Measurements from ENCODE around the gene LOX.

Gene LOX, protein sequence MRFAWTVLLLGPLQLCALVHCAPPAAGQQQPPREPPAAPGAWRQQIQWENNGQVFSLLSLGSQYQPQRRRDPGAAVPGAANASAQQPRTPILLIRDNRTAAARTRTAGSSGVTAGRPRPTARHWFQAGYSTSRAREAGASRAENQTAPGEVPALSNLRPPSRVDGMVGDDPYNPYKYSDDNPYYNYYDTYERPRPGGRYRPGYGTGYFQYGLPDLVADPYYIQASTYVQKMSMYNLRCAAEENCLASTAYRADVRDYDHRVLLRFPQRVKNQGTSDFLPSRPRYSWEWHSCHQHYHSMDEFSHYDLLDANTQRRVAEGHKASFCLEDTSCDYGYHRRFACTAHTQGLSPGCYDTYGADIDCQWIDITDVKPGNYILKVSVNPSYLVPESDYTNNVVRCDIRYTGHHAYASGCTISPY

DNA sequence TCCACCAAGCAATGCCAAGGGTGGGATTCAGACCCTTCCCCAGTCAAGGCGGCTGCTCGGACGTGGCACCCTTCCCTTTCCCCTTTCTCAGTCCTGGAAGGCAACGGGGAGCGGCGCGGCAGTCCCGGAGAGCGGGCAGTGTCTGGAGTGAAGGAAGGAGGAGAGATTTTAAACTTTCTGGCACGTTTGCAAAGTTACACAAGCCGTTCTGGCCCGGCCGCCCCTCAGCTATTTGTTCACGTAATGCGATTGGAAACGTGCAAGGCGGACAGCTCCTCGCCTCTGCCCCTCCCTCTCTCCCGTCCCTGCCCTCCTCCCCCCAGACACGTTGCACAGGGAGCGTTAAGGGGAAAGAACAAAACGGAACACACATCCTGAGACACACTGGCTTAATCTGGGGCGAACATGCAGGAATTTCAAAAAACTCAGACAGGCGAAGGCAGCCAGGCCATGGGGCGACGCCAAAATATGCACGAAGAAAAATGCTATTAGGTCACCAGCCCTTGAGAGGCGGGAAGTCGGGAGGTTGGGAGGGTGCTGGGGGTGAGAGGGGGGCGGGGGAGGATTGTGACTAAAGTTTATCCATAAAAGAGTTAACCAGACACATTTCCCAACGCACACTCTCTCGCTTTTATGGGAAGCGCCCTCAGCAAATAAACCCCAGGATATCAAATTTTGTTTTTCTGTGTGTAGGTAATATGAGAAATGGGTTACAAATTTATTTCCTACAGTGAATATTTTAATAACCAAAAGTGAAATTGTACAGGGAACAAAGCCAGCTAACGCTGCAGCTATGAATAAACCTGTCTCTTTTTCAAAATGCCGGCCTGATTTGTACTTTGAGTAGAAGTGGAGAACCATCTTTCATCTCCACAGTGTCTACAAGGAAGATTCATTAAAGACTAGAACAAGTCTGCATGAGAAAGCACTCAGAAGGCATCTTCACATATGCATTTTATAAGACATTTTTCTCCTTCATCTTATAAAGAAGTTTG, at the start of gene LOX:
TSS of gene LOX (minus strand) at position 144 of the 995 bp plus-strand sequence. CDS start 274 bp downstream, outside the sequence.
- peak; percentile 98 to 99 for DNase-seq (ENCODE audit: low read depth in 2 of 2)

DNA sequence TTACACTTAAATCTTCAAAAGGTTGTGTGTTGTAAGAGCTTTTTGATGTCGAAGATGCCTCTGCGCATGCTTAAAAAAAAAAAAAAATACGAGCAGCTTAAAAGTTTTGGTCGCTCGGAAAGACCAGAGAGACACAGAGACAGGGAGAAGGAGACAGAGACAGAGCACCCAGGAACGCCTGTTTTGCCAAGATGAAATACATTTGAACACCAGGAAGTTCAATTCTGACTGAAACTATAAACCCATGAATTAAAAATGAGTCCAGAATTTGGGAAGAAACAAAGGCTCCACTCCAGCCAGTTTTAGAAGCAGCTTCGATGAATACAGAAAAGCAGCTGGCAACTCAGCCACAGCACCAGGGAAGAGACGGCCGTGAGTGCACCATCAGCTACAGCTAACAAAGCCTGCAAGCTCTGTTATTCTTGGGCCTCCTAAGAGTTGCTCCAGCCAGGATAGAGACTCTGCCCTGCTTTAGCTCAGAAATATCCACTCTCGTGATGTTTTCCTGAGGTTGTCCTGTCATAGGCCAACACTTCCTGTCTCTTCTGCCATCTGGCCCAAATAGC, 48.8 kb upstream of the LOX start:
- DNase-seq (ENCODE audit: low read depth in 2 of 2) = no peak

DNA sequence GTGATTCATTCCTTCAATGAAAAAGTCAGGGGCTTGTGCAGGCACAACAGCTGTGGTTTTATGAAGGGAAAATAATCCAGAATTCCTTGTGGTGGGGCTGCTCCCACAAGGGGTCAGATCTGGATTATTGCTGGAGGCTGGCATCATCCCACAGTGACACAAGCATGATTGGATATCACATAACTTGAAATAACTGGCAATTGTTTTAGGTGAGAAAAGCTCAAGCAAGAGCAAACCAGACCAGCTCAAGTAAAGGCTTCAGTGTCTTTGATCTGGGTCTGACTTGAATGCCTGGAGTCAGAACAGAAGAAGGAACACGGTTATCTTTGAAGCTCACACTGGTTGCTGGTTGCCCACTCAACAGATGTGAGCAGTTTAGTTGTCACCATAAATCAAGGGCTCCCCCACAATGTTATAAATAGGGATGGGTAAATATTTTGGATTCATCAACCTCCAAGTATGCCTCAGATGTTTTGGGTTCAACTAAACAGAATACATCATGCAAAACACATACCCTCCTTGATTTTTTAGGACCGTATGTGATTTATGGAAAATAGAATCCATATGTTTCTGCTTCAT, 48.2 kb upstream of the LOX start:
- DNase-seq (ENCODE audit: low read depth in 2 of 2) = peak; percentile 72 to 74

DNA sequence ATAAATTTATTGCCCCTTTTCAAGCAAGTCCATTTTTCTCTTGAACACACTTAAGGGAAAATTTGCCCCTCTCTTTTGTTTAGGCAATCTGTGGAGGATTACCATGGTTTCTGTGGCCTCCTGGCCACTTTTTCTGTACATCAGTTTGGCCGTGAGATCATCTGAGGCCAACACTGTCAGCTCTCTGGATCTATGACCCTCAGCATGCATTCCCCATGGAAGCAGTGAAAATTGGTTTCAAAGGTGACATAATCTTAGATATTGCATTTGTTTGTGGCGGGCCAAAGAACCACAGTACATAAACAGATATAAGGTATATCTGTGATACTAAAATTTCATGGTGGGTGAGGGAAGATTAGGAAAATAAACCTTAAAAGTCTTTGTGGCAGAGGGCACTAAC, 46.7 kb upstream of the LOX start:
- no peak for DNase-seq (ENCODE audit: low read depth in 2 of 2)

DNA sequence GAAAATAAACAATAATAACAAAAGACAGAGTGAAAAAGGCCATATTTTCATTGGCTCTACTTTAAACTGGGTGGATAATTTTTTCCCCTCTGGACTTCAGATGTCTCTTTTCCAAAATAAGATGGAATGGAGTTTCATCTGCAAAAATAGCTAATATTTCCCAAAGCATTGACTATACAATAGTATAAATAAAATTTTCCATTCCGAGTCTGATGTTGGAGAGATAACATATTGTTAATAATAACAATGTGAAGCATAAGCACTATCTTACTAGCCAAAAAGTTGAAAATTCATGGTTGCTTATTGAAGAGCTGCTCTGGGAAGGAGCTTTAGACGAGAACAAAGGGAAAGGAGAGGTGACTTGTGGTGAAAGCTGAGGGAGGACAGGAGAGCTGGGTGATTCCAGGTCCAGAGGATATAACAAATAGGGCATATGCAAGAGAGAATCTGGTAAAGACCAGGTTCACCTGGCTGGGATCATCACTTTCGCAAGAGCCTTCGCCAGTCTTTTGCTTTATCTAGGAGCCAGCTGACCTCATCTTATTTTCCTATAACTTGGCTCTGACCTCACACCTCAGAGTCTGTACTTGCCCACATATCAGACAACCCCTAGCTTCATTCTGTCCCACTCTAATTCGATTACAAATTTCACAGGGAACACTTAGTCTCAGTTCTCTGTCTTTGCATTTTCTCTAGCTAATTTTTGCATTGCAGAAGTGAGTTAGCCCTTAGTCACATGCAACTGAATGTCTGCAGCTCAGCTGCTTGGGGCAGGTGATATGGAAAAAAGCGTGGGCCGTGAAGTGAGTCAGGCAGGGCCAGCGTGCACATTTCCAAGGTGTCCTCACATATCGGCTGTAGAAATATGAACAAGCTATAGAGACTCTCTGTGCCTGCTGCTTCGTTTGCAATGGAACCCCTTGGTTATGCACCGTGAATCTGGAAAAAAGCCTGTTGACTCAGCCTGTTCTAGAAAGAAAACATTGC, 43.7 kb upstream of the LOX start:
- DNase-seq (ENCODE audit: low read depth in 2 of 2) = no peak

DNA sequence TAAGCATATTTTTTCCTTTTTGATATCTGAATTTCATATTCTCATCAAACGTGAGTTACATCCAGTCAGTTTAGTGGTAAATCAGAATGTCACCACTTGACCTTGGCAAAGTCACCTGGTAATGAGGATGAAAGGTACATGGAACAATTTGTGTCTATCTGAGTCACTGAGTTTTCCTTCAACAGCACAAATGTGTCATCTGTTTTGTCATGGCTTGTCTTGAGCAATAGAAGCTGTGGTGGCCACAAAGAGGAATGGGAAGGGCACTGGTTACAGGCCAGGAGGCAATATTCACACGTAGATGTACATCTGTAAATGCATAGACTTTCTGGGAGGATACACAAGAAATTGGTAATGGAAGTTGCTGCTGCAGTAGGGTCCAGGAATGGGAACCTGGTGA, 42.9 kb upstream of the LOX start:
- no peak for DNase-seq (ENCODE audit: low read depth in 2 of 2)

DNA sequence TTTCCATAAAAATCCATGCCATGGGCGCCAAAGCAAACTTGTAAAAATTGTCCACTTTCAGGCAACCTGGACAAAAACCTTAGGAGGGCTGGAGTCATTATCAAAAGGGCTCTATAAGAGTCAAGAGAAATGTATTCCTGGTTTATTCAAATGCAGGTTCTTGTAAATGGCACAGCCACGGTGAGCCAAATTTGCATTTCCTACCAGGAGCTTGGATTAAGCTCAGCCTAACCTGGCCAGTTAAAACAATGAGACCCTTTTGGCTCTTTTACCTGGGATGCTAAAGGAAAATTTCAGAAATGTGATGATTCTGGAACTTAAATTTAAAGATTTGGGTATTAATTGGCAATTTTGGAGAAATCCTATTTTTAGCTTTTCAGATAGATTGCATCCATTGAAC, 42.4 kb upstream of the LOX start:
- DNase-seq (ENCODE audit: low read depth in 2 of 2) = no peak

DNA sequence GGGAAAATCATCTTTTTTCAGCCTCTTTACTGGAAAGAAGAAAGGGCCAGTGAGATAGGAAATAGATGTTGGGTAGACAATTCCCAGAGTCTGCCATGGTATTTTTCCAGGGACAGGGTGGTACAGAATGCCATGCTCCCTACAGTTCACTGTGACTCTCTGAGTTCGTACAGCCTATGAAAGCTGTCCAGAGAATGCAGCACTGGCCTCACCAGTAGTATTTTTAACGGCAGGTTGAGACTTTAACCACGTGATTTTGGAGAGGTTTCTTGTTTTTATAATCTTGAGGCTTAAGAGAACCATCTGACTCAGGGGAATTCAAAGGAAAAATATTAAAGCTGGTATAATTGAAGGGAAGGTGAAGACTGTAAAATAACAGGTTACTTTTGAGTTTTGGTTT, 41.1 kb upstream of the LOX start:
- no peak for DNase-seq (ENCODE audit: low read depth in 2 of 2)

DNA sequence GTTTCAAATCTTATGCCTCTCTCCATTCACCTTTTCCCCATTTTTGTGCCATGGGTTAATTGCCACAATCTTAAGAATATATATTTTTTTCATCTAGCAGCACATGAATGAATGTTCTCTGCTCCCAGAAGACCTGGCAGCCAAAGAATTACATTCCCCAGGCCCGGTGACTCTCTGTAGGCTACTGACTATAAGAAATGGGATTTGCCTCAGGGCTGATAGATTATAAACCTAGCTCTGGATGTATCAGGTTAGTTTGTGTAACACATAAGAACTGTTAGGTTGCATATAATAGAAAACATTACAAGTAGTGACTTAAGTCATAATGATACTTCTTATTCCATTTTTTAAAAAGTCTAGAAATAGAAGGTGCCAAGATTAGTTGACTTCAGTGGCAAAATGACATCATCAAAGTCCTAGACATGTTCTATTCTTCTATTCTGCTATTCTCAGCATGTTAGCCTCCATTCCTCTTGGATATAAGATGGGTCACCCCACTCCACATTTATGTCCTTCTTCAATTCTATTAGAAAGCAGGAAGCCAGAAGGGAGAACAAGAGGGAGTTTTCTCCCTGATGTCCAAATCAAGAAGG, 40.4 kb upstream of the LOX start:
- DNase-seq (ENCODE audit: low read depth in 2 of 2) = no peak

DNA sequence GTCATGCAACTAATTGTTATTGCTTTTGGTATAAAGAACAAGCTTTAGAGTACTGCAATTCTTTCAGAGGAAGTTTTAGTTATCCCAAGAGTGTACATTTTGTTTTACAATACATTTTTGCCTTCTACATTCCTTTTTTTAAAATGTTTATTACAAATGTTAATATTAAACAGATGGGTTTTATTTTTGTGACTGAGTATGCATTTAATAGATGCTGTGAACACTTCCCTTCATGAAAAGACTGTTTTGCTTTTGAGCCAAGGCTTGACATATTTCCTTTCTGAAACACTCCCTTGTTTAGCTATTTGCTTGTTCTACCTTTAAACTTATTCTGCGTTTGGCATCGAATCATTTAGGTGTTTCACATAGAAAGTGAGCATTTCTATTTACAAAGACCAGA, 36.4 kb upstream of the LOX start:
- DNase-seq (ENCODE audit: low read depth in 2 of 2) = no peak

DNA sequence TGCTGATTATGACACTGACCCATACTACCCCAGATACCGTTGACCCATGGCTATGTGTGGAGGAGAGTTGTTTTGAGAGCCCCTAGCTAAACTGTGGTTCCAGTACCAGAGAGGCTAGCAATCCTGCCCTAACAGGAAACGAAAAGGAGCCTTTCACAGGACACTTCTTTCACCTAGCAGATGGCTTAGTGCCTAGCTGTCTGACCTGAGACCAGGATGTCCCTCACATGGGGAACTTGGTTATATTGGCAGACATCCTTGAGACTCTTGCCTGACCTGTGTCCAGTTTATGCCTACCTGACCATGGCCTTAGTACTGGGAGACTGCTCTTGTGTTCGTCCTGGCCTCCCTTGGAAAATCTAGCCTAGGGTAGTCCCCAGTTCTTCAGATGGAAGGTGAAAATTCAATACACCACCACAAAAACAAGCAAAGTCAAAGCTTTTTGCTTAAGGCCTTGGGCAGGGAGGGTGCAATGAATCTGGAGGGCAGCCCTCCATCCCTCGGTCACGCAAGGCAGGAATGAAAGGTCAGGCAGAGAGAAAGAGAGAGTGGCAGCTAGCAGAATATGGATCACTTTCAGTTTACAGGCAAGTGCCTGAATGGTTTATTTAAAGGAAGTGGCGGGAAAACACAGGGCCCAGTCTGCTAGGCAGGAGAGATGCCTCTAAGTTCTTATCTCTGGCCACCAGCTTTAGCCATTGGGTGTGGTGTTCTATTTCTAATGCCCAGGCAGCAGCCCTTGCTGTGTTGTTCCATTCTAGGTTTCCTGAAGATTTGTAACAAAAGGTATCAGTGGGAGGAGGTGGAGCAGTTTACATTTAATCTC, 34.9 kb upstream of the LOX start:
- no peak for DNase-seq (ENCODE audit: low read depth in 2 of 2)

DNA sequence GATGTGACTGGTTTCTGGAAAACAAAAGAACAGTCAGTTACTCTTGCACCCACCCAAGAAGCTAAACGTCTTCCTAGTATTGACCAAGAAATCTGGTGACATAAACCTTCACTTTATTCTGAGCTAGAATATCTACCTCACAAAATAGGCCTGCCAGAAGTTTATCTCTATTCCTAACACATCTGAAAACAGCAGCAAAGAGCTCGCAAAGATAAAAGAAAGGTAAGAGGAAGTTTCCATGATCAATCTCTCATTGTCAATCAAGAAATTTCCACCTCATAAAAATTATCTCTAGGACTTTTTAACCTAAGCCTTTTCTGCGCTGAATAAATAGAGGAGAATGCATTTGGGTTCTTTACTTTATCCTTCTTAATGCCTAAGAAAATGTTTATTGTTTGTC, 34.0 kb upstream of the LOX start:
- no peak for DNase-seq (ENCODE audit: low read depth in 2 of 2)

DNA sequence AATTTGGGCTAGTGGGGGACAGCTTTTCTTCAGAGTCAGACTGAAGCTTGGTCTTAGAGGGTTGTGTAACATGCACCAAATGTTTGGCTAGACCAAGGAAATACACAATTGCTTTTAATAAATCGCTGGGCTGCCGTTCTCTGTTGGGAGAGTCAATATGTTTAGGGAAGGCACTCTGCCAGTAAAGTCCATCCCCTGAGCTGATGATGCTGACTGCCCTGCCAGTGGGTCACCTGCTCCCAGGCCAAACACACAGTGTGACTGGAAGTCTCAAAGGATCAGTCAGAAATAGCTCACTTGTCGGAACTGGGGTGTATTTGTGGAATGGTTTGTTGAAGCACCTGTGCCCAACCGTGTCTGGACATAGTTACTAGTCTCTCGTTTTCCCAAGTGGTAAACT, 33.4 kb upstream of the LOX start:
- no peak for DNase-seq (ENCODE audit: low read depth in 2 of 2)

DNA sequence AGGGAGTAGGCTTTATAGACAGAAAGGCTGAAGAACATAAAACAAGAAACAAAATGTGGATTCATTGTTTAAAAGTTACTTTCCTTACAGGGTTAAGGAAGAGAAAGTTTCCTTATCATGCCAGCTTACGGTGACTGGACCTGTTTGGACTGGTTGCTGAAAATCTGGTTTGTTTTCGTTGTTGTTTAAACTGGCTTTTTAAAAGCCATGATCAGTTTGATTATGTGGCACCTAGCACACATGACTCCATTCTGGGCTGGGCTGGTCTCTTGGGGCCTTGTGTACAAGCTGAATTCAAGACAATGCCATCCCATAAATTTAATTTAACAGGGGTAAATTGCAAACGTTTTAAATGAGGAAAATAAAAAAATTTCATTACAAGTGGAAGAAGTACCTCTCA, 32.9 kb upstream of the LOX start:
- DNase-seq (ENCODE audit: low read depth in 2 of 2) = no peak

DNA sequence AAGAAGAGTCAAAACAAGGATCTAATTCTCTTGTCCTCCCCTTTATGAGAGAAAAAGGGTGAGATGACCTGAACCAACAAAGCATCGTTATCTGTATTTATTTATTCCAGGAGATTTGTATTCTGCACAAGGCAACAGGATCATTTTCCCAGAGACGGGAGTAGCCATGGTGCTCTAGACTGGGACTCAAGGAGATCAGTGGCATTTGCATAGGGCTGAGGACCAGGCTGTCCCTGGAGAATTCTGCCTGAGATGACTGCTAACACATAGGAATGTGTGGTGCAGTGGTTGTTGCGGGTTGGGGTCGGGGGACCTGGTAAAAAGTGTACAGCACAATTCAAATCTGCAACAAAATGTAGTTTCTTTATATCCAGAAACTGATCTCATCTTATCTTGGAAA, 29.0 kb upstream of the LOX start:
- no peak for DNase-seq (ENCODE audit: low read depth in 2 of 2)

DNA sequence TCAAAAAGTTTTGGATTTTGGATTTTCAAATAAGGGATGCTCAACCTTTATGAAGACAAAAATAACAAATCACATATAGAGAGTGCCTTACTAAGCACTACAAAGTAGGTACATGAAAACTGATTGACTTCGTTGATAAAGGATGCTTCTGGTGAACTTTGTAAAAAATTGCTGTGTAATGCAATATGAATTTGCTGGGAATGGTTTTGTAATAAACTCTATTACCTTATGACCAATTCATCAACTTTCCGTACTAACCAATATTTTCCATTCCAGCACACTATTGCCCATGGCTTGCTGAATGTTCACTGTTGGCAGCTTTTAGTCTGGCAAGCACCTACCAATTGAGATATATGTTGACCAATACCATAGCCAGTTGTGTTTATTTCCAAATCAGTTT, 27.9 kb upstream of the LOX start:
- no peak for DNase-seq (ENCODE audit: low read depth in 2 of 2)

DNA sequence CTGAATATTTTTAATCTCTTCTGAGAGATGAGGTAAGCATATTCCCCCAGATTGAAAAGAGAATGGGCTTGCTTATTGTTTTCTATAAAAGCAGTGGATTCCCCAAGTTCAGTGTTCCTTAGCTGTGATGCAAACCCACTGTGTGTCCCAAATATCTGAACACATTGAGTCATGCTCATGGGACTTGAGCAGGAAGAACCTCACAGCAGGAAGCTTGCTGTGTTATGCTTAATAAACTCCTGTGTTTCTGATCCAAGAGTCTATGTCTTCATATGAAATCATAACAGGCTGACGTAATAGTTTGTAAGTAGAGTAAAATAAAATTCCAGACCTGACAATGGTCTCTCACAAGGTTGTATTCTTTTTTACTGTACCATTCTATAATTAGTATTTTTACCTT, 24.8 kb upstream of the LOX start:
- peak in 1 of 2 experiments; percentile 45 for DNase-seq (ENCODE audit: low read depth in 2 of 2)

DNA sequence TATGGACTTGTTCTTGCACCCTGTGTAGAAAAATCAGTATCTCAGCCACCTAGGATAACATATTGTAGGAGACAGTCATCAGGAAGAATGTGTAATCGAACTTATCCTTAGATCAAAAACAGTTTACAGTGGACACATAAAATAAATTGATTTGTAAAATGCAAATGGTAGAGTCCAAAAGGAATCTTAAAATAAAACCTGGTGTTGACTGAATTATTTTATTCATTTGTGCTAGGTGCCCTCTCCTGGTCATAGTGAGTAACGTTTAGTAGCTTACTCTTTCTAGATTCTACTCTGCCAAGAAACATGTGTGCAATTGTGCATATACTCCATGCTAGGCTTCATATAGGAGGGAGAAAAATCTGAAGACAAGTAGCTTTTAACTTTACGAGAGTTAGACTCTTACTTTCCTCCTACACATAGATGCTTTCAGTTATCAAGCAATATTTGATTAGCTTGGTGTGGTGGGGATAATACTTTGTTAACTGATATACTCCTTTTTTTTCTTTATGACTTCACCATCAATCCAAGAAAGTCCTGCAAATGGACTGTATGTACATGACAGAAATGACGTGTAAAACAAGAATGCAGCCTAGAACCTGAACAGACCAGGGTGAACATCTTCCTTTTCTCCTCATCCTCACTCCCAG, 23.7 kb upstream of the LOX start:
- peak; percentile 60 to 63 for DNase-seq (ENCODE audit: low read depth in 2 of 2)

Measured in fibroblast of skin of left quadriceps (primary cell).